Mesenteric fat pad (tissue), 1 donor: ENCODE data around the gene ST6GALNAC5. TPM values are rescaled to one million over a fixed set of nuclear protein-coding genes. Genes with fewer than 3 reads are reported as not detected.
"Not testable (repeated sequence)": the region's sequence is repeated elsewhere in the genome, so short reads cannot be mapped to it uniquely, and the experiment has no call there.

ENCODE experiments used
- DNase-seq: peaks from one replicate; pipeline ENCODE4 v3.0.0-alpha.2; 2020; ENCODE audit warnings: low spot score
- total RNA-seq: library from RNA; stranded (reverse); fragmentation: NEBNext Ultra II Directional; extraction: Animal tissue kit (Norgen Biotek cat#: 25700); gene quantifications from one replicate; pipeline ENCODE4 v1.2.1, GENCODE V29; 2021
- donor health status: DM: yes; HTN: yes; CAD: no.

ST6GALNAC5 gene
- total RNA-seq, 1 donor from 2014 or later = 0.58 TPM

DNA sequence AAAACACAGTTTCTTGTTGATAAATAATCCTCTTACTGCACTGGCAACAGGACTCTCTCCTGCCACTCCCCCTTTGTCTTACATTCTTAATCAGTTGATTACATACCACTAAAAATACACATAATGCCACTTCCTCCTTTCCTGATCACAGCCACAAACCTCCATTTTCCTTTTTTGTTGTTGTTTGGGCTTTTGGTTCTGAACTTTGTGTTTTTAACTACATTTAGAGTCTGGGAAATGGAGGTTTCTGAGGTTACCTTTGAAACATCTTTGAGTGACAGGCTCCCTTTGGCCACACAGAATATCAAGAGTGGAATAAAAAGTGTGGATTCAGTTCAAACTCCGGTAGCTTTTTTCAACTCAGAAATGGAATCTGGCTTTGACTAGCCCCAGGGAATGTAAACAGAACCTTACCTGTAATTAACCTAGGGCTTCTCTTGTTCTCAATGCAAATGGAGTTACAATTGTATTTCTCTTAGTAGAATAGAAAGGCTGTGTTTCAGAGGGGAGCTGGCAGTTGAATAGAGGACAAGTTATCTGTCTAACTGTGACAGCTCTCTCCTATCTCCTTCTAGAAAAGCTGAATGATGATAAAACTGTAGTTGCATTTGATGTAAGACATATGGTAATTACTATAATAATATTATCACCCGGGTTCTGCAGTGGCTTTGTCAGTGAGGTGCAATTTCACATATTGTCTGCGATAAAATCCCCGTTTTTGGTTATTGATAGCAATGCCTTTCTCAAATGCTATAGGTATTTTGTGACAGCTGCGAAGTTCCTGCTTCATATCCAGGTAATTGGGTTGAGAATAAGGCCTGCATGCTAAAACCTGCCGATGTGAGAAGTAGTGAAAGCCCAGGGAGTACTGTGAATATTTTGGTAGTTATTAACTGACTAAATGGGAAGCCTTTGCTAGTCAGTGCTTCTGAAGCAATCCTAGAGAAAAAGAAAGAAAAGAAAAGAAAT is 66.9 kb downstream of the ST6GALNAC5 start:
- DNase-seq = no peak

DNA sequence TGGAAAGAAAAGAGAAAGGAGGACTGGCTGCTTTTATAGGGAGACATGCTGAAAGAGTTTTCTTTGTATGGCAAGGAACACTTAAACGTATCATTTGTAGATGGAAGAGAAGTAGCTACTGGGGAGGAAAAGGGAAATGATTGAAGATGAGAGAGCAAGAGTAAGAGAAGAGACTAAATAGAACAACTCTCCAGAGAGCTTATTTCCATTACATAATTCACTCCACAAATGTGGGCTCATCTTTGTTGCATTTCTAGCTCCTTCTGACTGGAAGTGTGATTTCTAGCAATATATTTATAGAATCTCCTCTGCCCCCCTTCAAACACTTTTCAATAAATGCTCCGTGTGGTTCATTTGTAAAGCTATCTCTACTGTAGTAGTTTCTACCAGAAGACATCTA is 71.0 kb downstream of the ST6GALNAC5 start:
- DNase-seq = no peak

DNA sequence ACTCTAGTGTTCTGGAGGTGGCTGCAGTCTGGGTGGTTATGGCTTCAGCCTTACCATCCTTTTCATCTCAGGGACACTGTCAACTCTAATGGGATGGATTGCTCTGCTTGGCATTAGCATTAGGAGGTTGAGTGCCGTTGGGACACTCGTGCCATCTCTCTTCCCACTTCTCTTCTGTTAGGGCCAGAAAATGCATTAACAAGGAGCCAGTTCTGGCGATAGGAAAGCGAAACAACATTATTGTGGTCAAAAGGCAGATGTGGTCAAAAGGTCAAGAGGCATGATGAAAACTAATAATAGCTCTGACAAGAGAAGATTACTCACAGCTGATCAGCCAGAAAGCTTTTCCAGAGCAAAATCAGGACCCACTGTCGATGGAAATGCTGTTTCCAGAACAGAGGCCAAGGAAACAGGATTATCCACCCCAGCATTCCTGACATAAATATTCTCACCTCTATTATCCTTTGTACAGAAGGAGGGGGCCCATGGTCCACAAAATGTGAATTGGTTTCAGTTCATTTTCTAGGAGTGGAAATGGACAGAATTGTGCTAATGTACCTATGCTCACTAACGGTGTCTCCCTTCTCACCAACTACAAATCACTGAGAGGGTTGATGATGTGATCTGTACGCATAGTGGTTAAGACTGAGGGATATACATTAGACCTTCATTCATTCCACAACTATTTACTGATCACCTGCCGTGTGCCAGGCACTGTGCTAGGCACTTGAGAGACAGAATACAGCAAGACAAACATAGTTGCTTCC is 72.0 kb downstream of the ST6GALNAC5 start:
- no peak for DNase-seq

DNA sequence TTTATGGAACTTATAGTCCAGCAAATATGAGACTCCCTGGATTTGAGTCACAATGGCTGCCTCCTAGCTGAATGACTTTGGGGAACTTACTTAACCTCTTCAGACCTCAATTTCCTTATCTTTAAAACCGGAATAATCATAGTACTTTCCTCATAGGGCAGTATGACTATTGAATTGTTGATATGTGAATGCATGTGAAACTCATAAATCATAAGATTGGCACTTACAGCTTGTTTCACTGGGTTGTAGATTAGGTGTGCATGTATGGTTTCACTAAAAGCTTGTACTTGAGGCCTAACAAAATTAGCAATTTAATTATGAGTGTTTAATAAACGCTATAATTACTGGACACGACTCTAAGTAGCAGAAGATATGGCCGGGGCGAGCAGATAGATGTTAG is 72.5 kb downstream of the ST6GALNAC5 start:
- no peak for DNase-seq

DNA sequence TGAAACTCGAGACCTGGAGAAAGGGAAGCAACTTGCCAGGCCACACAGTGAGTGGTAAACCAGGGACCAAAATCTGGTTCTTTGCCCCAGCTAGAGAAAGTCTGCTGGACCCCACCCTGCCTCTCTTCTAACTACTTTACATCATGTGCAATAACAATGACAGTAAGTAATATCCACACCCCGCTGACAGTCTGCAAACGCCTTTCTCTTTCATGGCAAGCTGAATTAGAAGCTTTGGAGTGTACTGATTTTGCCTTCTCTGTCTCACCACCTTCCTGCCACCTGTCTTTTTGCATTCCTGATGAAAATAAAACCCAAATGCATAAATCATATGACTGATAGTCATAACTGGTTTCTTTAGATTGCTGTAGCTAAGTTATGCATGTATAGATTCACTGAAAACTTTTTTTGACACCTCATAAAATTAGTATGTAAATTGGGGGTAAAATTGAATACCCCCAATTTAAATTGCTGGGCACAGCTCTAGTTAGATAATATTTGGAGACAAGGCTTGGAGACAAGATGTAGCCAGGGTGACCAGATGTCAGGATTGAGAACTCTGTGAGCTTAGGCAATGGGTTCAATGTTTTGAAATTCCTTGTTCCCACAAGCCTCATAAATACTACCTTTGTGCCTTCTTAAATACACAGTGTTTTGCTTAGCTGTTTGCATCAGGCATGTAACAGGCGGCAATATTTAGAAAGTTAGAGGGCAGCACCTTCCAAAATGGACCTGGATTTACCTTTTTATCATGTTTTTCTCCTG is 73.5 kb downstream of the ST6GALNAC5 start:
- no peak for DNase-seq

DNA sequence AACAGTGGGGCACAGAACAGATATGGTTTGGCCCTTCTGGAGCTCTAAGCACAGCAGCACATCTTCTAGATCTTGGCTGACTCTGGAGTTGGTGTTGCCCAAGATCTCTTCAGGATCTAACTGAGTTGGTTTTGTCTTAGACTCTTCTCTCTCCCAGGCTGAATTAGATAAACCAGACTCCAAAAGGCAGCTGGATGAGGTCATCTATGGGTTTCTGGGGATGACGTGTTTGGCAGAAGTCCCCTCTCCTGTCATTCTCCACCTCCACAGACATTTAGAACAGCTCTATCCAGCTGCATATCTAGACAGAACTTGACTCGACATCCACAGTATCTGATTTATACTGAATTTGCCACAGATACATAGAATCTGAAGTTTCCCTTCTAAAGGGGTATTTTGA is 75.3 kb downstream of the ST6GALNAC5 start:
- DNase-seq = no peak

DNA sequence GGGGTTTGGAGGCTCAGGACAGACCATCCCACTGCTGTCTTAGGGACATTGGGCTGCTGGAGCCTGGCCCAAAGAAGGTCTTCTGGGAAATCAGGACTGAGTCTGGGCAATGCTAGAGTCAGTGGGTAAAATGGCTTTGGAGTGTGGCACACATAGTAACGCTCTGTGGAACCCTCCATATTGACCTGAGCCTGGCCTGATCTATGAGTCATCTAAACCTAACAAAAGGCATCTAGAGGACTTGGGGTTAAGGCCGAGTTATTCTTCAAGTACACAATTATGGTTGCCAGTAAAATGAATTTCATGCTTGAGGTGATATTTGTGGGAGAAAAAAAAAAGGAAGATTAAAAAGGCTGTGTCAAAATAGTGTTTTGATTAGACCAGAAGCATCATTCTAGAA is 77.7 kb downstream of the ST6GALNAC5 start:
- no peak for DNase-seq

DNA sequence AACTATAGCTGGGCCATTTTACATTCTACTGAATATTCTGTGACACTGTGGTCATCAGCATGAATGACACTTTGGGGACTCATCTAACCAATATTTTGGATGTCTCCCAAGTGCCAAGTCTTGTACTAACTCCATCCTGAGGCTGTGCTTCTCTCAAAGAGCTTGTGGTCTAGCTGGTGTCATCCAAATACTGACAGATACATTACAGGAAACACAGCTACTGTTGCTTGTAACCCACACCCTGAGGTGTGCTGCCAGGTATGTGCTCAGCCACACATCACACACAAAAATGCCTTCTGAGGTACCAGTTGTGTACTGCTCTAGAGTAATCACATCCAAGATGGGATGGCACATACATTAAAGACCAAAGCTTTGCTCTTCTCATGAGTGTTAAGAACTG is 81.6 kb downstream of the ST6GALNAC5 start:
- DNase-seq = no peak

DNA sequence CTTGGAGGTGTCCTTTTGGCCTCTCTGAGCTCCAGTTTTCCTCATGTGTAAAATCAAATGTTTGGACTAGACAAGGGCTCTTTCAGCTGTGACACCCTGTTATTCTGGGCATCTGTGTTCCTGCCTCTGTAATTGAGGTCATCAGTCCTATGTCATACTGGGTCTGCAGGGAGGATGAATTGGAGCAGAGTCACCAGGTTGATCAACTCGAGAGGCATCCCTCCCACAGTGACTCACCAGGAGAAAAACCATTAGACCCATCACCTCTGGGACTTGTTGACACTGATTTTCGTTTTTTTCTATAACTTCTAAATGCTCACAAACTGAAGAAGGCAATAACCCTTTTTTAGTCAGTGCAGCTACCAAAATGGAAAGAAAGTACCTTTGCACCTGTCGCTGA is 82.2 kb downstream of the ST6GALNAC5 start:
- DNase-seq = no peak

DNA sequence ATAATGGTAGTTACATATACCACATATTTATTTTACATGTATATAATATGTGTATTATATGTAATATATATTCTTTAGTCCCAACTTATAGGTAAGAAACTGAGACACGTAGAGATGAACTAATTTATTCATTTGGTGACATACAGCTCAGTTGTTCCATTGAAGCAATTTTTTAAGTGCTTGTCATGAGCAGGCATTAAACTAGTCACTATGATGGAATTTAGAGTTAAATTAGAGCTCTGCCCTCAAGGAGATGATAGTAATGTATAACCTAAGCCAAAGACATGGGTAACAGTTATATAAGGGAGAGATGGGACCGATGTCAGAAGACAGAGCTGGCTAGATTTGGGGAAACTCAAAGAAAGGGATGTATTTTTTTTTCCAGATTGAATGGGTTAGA is 83.0 kb downstream of the ST6GALNAC5 start:
- no peak for DNase-seq

DNA sequence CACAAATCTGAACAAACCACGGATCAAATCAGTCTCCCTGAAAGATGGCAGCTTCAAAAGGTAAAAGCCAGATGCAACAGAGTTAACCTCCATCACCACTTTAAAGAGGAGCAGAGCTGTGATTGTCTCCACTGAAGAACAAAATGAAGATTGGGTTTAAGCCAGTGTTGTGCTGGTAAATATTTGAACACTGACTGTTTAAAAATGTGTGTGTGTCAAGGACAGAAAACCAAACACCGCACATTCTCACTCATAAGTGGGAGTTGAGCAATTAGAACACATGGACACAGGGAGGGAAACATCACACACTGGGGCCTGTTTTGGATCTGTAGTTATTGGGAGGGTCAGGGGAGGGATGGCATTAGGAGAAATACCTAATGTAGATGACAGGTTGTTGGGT is 83.9 kb downstream of the ST6GALNAC5 start:
- no peak for DNase-seq

DNA sequence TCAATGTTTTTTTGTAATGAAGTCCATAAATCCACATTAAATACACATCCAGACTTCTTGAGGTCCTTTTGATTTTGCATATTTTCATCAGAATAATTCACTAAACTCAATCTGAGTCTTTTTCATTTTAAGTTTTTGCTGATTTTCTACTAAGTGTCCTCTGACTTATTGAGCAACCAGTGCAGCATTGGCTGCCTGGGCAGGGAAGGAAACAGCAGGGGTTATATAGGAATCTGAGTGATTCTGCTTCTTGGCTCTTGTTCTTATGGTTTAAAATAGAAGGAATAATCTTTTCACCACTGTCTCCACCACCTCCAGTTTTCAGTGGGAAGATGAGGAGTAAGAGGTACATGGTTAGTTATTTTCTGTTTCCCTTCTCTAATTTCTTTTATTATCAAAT is 88.4 kb downstream of the ST6GALNAC5 start:
- DNase-seq = no peak

DNA sequence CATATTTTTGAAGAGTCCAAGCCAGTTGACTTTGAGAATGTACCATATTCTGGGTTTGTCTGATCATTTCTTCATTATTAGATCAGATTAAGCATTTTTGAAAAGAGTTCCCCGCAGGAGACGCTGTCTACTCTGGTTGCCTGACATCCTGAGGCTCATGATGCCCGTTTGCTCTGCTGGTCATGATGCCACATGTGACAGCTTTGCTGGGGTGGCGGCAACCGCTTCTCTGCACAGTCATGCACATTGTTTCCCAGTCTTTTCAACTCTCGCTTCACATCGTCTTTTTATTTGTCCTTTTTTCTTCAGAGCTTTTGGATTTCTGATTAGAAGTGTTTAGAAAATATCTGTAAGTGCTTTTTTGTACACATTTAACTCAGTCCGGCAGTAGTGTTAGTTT is 90.7 kb downstream of the ST6GALNAC5 start:
- DNase-seq = no peak

DNA sequence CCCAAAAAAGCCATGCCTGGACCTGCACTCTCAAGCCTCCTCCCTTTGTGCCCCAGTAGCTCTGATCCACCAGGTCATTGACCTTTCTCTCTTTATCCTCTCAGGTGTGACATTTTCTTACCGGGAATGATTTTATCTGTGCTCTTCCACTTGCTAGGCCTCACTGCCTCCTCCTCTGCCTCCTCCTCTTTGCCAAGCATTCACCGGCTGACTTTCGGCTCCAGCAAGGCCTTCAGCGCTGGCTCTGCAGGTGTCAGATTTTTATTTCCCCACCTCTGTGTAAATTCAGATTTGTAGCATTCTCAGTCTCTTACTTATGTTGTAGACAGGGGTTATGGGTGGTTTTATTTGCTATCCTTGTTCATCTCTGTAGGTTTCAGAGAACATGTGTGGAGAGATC is 91.5 kb downstream of the ST6GALNAC5 start:
- no peak for DNase-seq

DNA sequence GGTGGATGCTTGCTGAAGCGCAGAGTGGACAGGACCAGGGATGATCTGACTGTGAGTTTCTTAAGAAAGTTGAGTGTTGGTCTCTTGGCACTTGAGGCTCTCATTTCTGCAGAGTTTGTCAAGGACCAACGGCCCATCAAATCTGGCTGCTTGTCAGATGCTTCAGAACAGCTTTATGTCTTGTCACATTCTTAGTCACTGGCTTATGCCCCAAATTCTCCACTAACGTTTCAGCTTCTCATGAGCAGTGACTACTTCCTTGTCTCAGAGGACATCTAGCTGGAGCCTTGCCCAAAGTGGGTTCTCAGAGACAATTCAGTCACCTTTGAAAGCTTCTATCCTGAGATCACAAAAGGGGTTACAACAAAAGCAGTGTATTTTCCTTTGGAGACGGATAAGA is 92.3 kb downstream of the ST6GALNAC5 start:
- DNase-seq = no peak

DNA sequence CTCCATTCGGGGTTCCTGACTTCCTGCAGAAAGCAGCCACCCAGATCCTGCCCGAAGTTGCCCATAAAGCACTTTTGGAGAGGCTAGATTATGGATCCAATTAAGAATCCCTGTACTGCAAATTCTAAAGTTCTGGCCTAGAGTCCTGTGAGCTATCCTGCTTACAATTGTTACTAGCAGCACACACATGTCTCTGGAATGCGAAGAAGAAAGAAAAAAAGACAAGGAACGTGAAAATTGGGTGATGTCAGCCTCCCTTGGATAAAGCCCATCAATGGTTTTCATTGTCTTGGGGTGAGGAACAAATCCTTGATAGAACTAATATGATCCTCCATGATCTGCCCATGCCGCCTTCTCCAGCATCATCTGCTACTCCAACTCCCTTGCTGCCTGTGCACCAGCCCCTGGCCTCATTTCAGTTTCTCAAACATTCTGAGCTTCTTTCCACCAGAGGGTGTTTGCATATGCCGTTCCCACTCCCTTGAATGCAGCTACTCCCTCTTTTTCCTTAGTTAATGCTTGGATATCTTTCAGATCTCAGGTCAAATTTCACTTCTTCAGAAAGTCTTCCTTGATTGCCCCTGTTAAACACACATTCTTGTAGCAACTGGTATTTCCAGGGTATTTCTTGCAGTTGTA is 94.0 kb downstream of the ST6GALNAC5 start:
- DNase-seq = no peak

DNA sequence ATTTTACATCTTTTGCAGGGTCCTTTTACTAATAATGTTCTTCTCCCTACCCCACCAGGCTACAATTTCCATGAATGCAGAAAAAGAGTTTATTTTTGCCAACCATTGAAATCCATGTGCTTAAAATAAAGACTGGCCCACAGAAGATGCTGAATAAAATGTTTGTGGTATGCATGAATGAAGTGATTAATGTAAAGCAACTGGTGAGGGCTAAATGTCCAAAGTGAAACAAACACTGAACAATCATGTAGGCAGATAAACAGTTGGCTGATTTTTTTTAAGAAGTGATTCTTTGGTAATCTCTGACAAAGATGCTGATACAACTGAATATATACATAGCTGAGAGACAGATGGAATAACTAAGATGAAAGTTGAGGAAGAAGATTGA is 94.5 kb downstream of the ST6GALNAC5 start:
- DNase-seq = no peak

DNA sequence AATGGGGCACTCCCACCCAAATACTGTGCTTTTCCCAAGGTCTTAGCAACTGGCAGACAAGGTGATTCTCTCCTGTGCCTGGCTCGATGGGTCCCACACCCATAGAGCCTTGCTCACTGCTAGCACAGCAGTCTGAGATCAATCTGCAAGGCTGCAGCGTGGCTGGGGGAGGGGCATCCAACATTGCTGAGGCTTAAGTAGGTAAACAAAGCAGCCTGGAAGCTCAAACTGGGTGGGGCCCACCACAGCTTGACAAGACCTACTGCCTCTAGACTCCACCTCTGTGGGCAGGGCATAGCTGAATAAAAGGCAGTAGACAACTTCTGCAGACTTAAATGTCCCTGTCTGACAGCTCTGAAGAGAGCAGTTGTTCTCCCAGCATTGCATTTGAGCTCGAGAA is 114.0 kb downstream of the ST6GALNAC5 start:
- not testable (repeated sequence) for DNase-seq

DNA sequence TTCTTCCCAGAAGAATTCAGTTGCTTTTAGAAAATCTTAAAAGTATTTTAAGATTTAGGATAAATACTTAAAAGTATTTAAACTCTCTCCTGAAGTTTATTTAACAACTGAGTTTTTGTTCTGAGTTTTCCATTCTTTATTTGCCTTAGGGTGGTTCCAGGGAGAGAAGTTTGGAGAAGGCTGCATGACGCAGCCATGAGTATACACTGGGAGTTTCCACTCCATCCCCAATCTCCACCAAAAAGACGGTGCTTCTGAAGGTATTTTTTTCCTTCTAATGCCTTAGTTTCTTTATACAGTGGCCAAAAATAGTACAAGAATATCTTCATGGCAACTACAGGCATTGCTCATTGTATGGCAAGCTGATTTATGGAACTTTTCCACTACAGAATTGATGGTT is 122.7 kb downstream of the ST6GALNAC5 start:
- no peak for DNase-seq

DNA sequence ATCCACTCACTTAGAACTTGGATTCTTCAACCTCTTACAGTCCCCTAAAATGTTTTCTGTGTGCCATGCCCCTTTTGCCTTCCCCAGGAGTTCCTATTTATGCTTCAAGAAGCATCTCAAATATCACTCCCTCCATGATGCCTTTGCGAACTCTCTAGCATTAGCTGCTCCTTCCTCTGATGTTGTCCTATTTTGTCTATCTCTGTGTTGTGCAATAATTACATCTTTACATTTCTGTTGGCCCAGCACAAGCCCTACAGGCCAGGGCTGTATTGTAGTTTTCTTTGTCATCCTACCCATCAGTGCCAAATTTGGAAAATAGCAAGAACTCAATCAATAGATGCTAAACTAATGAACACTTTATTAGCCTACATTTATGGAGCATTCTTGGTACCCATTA is 125.8 kb downstream of the ST6GALNAC5 start:
- DNase-seq = no peak

DNA sequence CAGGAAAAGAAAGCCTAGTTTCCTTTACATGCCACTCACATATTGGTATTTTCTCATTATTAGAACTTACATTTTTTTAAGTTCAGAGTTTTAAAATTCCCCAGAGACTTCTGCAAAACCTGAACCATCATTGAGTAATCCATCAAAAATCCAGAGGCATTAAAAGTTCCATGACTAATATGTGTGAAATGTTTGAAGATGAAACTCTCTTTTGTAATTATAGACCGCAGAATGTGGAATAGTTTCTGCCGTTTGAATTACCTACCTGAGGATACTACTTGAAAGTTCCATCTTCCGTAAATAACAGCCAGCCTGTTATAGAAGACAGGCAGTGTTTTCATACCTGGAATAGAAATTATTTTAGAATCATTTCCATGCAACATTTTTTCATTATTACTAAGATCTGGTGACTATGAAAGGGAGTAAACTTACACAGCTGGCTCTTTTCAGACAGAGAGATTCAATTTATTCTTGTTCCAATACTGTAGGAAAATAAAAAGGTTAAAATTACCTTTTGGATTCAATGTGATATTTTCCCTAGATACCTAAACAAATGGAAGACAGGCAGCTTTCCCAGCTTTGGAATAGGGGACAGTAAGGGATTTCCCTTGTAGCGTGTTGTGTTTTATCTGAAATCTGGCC is 131.4 kb downstream of the ST6GALNAC5 start:
- no peak for DNase-seq
